Prostate gland (tissue), 2 donors: ENCODE data around the gene MED29.

Experiments used
- POLR2A ChIP-seq: fragments of 450-650 bp; IDR thresholded peaks from one replicate; pipeline ENCODE4 v1.6.1; 2016; ENCODE audit warnings: antibody characterized with exemption, mild to moderate bottlenecking
- POLR2AphosphoS5 ChIP-seq: sonication (generic); formaldehyde crosslinking; IDR thresholded peaks from one replicate; pipeline ENCODE4 v1.6.1; 2017; ENCODE audit warnings: antibody characterized with exemption
- TF ChIP-seq, protein P1 (sequence below), 4 experiments: fragments of 200-600 bp in 2 of 4; fragments of 450-650 bp in 2 of 4; sonication (generic) in 2 of 4; IDR thresholded peaks; 1 replicate in 3 of 4; 2 replicates in 1 of 4; pipeline ENCODE4 v1.5.1; 2016 to 2019; ENCODE audit warnings: antibody characterized with exemption in 4 of 4, mild to moderate bottlenecking in 2 of 4, moderate library complexity in 2 of 4

DNA sequence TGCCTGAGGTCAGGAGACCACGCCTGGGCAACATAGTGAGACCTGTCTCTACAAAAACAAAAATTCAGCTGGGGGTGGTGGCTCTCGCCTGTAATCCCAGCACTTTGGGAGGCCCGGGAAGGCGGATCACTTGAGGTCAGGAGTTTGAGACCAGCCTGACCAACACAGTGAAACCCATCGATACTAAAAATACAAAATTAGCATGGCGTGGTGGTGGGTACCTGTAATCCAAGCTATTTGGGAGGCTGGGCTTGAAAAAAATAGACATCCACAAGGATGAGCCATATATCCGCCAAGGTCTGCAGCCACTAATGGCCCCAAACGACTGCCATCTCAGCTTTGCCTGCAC is 41.5 kb downstream of the MED29 start:
- TF ChIP-seq, protein P1, sequence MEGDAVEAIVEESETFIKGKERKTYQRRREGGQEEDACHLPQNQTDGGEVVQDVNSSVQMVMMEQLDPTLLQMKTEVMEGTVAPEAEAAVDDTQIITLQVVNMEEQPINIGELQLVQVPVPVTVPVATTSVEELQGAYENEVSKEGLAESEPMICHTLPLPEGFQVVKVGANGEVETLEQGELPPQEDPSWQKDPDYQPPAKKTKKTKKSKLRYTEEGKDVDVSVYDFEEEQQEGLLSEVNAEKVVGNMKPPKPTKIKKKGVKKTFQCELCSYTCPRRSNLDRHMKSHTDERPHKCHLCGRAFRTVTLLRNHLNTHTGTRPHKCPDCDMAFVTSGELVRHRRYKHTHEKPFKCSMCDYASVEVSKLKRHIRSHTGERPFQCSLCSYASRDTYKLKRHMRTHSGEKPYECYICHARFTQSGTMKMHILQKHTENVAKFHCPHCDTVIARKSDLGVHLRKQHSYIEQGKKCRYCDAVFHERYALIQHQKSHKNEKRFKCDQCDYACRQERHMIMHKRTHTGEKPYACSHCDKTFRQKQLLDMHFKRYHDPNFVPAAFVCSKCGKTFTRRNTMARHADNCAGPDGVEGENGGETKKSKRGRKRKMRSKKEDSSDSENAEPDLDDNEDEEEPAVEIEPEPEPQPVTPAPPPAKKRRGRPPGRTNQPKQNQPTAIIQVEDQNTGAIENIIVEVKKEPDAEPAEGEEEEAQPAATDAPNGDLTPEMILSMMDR (IDR thresholded peaks at IDR 0.05): no peak
- TF ChIP-seq POLR2A (no peak), POLR2AphosphoS5 (no peak)
